Measurements from ENCODE around the gene SLC9C1.

Gene SLC9C1

GRCh38 chr3:112134335-112135124 lies 159.5 kb downstream of the SLC9C1 start:
- peaks cover 55% of the 10 kb centered on the region for H3K4me1 ChIP-seq (ENCODE audit: control insufficient read depth, insufficient read depth, low read length, poor library complexity, severe bottlenecking)
- H3K9me3 ChIP-seq (ENCODE audit: control insufficient read depth, low read length) = no peaks in the 10 kb centered on the region
- H3K27me3 ChIP-seq (replicated peaks; ENCODE audit: control insufficient read depth, insufficient read depth, low read length, poor library complexity, severe bottlenecking) = no peaks in the 10 kb centered on the region
- H3K4me3 ChIP-seq (ENCODE audit: insufficient read depth, low read depth, low read length, poor library complexity, severe bottlenecking) = no peak overlapping the region
- no peaks in the 10 kb centered on the region for H3K36me3 ChIP-seq (ENCODE audit: control insufficient read depth, insufficient read depth, low read length)
- H3K27ac ChIP-seq (ENCODE audit: insufficient read depth, low read length, poor library complexity, severe bottlenecking) = peak overlapping the region; percentile 86
- no peak for DNase-seq

- Histone ChIP-seq H3K4me1 (ENCODE audit: control insufficient read depth, insufficient read depth, low read length, poor library complexity, severe bottlenecking) (peaks cover 62% of the 10 kb centered on the region), H3K4me3 (ENCODE audit: insufficient read depth, low read depth, low read length, poor library complexity, severe bottlenecking) (no peak overlapping the region), H3K27ac (ENCODE audit: insufficient read depth, low read length, poor library complexity, severe bottlenecking) (peak overlapping the region; percentile 86)
These were observed 160.2 kb downstream of the SLC9C1 start for GRCh38 chr3:112133626-112134334.

DNA sequence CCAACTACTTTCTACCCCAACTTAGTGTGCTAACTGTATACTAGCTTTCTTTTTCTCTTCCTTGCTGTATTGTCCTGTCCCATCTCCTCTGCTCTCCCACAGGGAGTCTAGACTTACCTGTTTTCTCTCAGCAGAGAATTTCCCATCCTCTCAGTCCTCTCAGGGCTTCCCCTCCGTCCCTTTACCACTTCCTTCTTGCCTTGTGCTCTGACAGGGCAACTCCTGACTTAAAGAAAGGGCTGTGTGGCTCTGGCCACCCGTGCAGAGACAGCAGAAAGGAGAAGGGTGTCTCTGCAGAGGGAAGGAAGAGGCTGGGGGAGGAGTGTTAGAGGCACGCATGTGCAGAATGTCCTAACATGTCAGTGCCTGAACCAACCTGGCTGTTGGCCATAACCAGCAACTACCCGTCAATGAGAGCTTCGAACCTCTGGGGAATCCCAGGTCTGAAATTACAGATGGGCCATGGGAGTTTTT lies 161.0 kb downstream of the SLC9C1 start, which contains the start of gene GCSAM:
TSS of gene GCSAM (minus strand) at position 274 of the 474 bp plus-strand sequence. CDS start at position 146, 128 bp downstream.
- no peaks in the 10 kb centered on the region for H3K36me3 ChIP-seq (ENCODE audit: control insufficient read depth, insufficient read depth, low read length)
- H3K4me1 ChIP-seq (ENCODE audit: control insufficient read depth, insufficient read depth, low read length, poor library complexity, severe bottlenecking) = peaks cover 70% of the 10 kb centered on the region
- H3K9me3 ChIP-seq (ENCODE audit: control insufficient read depth, low read length) = no peaks in the 10 kb centered on the region
- H3K27ac ChIP-seq (ENCODE audit: insufficient read depth, low read length, poor library complexity, severe bottlenecking) = peak within 1 kb of the TSS; percentile 86
- peak; percentile 44 to 64 (median 48) for DNase-seq
- peak within 1 kb of the TSS; percentile 50 for H3K4me3 ChIP-seq (ENCODE audit: insufficient read depth, low read depth, low read length, poor library complexity, severe bottlenecking)
- H3K27me3 ChIP-seq (replicated peaks; ENCODE audit: control insufficient read depth, insufficient read depth, low read length, poor library complexity, severe bottlenecking) = no peaks in the 10 kb centered on the region

More at GRCh38 chr3:112133626-112134334, 160.2 kb downstream of the SLC9C1 start:
- no peak for DNase-seq
- Histone ChIP-seq H3K27me3 (replicated peaks; ENCODE audit: control insufficient read depth, insufficient read depth, low read length, poor library complexity, severe bottlenecking) (no peaks in the 10 kb centered on the region), H3K36me3 (ENCODE audit: control insufficient read depth, insufficient read depth, low read length) (no peaks in the 10 kb centered on the region), H3K9me3 (ENCODE audit: control insufficient read depth, low read length) (no peaks in the 10 kb centered on the region)

DNA sequence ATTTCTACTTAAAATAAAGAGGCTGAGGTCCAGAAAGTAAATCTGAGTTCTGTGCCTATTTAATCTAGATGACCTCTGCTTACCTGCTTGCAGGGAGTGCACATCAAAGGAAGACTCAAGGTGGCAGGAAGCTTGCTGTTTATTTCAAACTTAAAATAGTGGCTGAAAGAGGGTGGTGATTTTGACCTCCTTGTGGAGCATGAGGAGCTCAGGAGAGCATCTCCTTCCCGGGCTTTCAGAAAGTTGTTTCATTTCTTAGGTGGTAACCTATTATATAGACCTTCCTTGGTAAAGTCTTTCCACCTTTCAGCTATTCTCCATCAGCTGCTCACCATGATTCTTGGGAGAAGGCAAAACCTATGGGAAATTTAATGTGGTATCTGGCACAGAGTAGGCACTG lies 161.5 kb downstream of the SLC9C1 start:
- Histone ChIP-seq H3K4me1 (ENCODE audit: control insufficient read depth, insufficient read depth, low read length, poor library complexity, severe bottlenecking) (peaks cover 72% of the 10 kb centered on the region), H3K9me3 (ENCODE audit: control insufficient read depth, low read length) (no peaks in the 10 kb centered on the region), H3K36me3 (ENCODE audit: control insufficient read depth, insufficient read depth, low read length) (no peaks in the 10 kb centered on the region), H3K27ac (ENCODE audit: insufficient read depth, low read length, poor library complexity, severe bottlenecking) (peak overlapping the region; percentile 86), H3K27me3 (replicated peaks; ENCODE audit: control insufficient read depth, insufficient read depth, low read length, poor library complexity, severe bottlenecking) (no peaks in the 10 kb centered on the region), H3K4me3 (ENCODE audit: insufficient read depth, low read depth, low read length, poor library complexity, severe bottlenecking) (peak overlapping the region; percentile 50)
- DNase-seq = no peak

DNA sequence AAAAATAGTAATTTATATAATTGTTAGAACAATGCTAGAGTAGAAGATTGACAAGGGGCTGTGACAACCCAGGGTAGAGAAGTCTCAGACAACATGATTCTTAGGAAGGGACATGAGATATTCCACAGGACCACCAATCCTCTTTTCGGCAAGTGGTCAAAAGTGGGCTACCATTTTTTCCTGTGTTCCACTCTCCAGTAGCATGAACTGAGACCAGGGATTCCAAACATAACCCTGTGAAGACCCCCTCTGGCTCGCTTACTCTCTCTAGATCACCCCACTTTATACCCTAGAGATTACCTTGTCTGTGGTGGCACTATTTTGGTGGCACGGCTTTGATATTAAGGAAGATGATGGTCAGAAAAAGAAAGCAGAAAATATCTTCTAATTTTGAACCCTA lies 161.9 kb downstream of the SLC9C1 start:
- H3K4me3 ChIP-seq (ENCODE audit: insufficient read depth, low read depth, low read length, poor library complexity, severe bottlenecking) = peak overlapping the region; percentile 50
- H3K27me3 ChIP-seq (replicated peaks; ENCODE audit: control insufficient read depth, insufficient read depth, low read length, poor library complexity, severe bottlenecking) = no peaks in the 10 kb centered on the region
- DNase-seq = no peak
- H3K27ac ChIP-seq (ENCODE audit: insufficient read depth, low read length, poor library complexity, severe bottlenecking) = peak overlapping the region; percentile 86
- H3K9me3 ChIP-seq (ENCODE audit: control insufficient read depth, low read length) = no peaks in the 10 kb centered on the region
- H3K4me1 ChIP-seq (ENCODE audit: control insufficient read depth, insufficient read depth, low read length, poor library complexity, severe bottlenecking) = peaks cover 71% of the 10 kb centered on the region
- H3K36me3 ChIP-seq (ENCODE audit: control insufficient read depth, insufficient read depth, low read length) = no peaks in the 10 kb centered on the region

GRCh38 chr3:112131111-112131510 lies 162.9 kb downstream of the SLC9C1 start:
- H3K27ac ChIP-seq (ENCODE audit: insufficient read depth, low read length, poor library complexity, severe bottlenecking) = peak overlapping the region; percentile 80
- DNase-seq = no peak
- no peaks in the 10 kb centered on the region for H3K36me3 ChIP-seq (ENCODE audit: control insufficient read depth, insufficient read depth, low read length)
- H3K9me3 ChIP-seq (ENCODE audit: control insufficient read depth, low read length) = no peaks in the 10 kb centered on the region
- H3K4me3 ChIP-seq (ENCODE audit: insufficient read depth, low read depth, low read length, poor library complexity, severe bottlenecking) = no peak overlapping the region
- peaks cover 78% of the 10 kb centered on the region for H3K4me1 ChIP-seq (ENCODE audit: control insufficient read depth, insufficient read depth, low read length, poor library complexity, severe bottlenecking)
- H3K27me3 ChIP-seq (replicated peaks; ENCODE audit: control insufficient read depth, insufficient read depth, low read length, poor library complexity, severe bottlenecking) = no peaks in the 10 kb centered on the region

GRCh38 chr3:112130638-112130993 lies 163.4 kb downstream of the SLC9C1 start:
- H3K4me1 ChIP-seq (ENCODE audit: control insufficient read depth, insufficient read depth, low read length, poor library complexity, severe bottlenecking) = peaks cover 77% of the 10 kb centered on the region
- no peak overlapping the region for H3K4me3 ChIP-seq (ENCODE audit: insufficient read depth, low read depth, low read length, poor library complexity, severe bottlenecking)
- DNase-seq = no peak
- no peaks in the 10 kb centered on the region for H3K36me3 ChIP-seq (ENCODE audit: control insufficient read depth, insufficient read depth, low read length)
- H3K9me3 ChIP-seq (ENCODE audit: control insufficient read depth, low read length) = no peaks in the 10 kb centered on the region
- H3K27ac ChIP-seq (ENCODE audit: insufficient read depth, low read length, poor library complexity, severe bottlenecking) = peak overlapping the region; percentile 80
- H3K27me3 ChIP-seq (replicated peaks; ENCODE audit: control insufficient read depth, insufficient read depth, low read length, poor library complexity, severe bottlenecking) = no peaks in the 10 kb centered on the region

- no peaks in the 10 kb centered on the region for H3K36me3 ChIP-seq (ENCODE audit: control insufficient read depth, insufficient read depth, low read length)
- peaks cover 77% of the 10 kb centered on the region for H3K4me1 ChIP-seq (ENCODE audit: control insufficient read depth, insufficient read depth, low read length, poor library complexity, severe bottlenecking)
- H3K27me3 ChIP-seq (replicated peaks; ENCODE audit: control insufficient read depth, insufficient read depth, low read length, poor library complexity, severe bottlenecking) = no peaks in the 10 kb centered on the region
- peak overlapping the region; percentile 80 for H3K27ac ChIP-seq (ENCODE audit: insufficient read depth, low read length, poor library complexity, severe bottlenecking)
- no peak for DNase-seq
- H3K4me3 ChIP-seq (ENCODE audit: insufficient read depth, low read depth, low read length, poor library complexity, severe bottlenecking) = no peak overlapping the region
- H3K9me3 ChIP-seq (ENCODE audit: control insufficient read depth, low read length) = no peaks in the 10 kb centered on the region
These were observed 163.9 kb downstream of the SLC9C1 start for GRCh38 chr3:112129925-112130637.

- peak overlapping the region; percentile 80 for H3K27ac ChIP-seq (ENCODE audit: insufficient read depth, low read length, poor library complexity, severe bottlenecking)
These were observed 164.9 kb downstream of the SLC9C1 start for GRCh38 chr3:112128843-112129727.

More at GRCh38 chr3:112128843-112129727, 164.9 kb downstream of the SLC9C1 start:
- peak; percentile 7 to 49 (median 26) for DNase-seq
- Histone ChIP-seq H3K27me3 (replicated peaks; ENCODE audit: control insufficient read depth, insufficient read depth, low read length, poor library complexity, severe bottlenecking) (no peaks in the 10 kb centered on the region), H3K4me3 (ENCODE audit: insufficient read depth, low read depth, low read length, poor library complexity, severe bottlenecking) (peak overlapping the region; percentile 12), H3K4me1 (ENCODE audit: control insufficient read depth, insufficient read depth, low read length, poor library complexity, severe bottlenecking) (peaks cover 68% of the 10 kb centered on the region), H3K36me3 (ENCODE audit: control insufficient read depth, insufficient read depth, low read length) (no peaks in the 10 kb centered on the region), H3K9me3 (ENCODE audit: control insufficient read depth, low read length) (no peaks in the 10 kb centered on the region)
